ENCODE measurements around the gene SPSB4. TPM values are rescaled to one million over a fixed set of nuclear protein-coding genes. Genes with fewer than 3 reads are reported as not detected.

Gene SPSB4
- total RNA-seq, 1 donor from 2014 or later, result 0.35 TPM

- DNase-seq (ENCODE audit: low spot score) (no peak), ATAC-seq (no peak)
These were observed 97.0 kb downstream of the SPSB4 start for GRCh38 chr3:141148169-141148568.

GRCh38 chr3:141148770-141149169, 97.6 kb downstream of the SPSB4 start:
- DNase-seq (ENCODE audit: low spot score) (no peak), ATAC-seq (no peak)

- ATAC-seq (no peak), DNase-seq (ENCODE audit: low spot score) (no peak)
These were observed 99.1 kb downstream of the SPSB4 start for GRCh38 chr3:141150081-141150830.

GRCh38 chr3:141150931-141151330, 99.8 kb downstream of the SPSB4 start:
- DNase-seq (ENCODE audit: low spot score) (no peak), ATAC-seq (no peak)

GRCh38 chr3:141151439-141151838, 100.3 kb downstream of the SPSB4 start:
- ATAC-seq, result no peak
- no peak for DNase-seq (ENCODE audit: low spot score)

- no peak for DNase-seq (ENCODE audit: low spot score)
- ATAC-seq, result no peak
These were observed 101.0 kb downstream of the SPSB4 start for GRCh38 chr3:141152130-141152529.

GRCh38 chr3:141152801-141153678, 101.9 kb downstream of the SPSB4 start:
- no peak for ATAC-seq
- DNase-seq (ENCODE audit: low spot score), result no peak

GRCh38 chr3:141153679-141153966, 102.5 kb downstream of the SPSB4 start:
- no peak for ATAC-seq
- DNase-seq (ENCODE audit: low spot score), result no peak

- DNase-seq (ENCODE audit: low spot score), result no peak
- ATAC-seq, result no peak
These were observed 113.7 kb downstream of the SPSB4 start for GRCh38 chr3:141164852-141165251.

GRCh38 chr3:141167681-141168080, 116.5 kb downstream of the SPSB4 start:
- no peak for ATAC-seq
- DNase-seq (ENCODE audit: low spot score), result no peak

GRCh38 chr3:141170678-141171295, 119.6 kb downstream of the SPSB4 start:
- no peak for DNase-seq (ENCODE audit: low spot score)
- ATAC-seq, result no peak

- DNase-seq (ENCODE audit: low spot score), result no peak
- ATAC-seq, result no peak
These were observed 123.5 kb downstream of the SPSB4 start for GRCh38 chr3:141174674-141175073.

- ATAC-seq (no peak), DNase-seq (ENCODE audit: low spot score) (no peak)
These were observed 125.6 kb downstream of the SPSB4 start for GRCh38 chr3:141176775-141177174.

GRCh38 chr3:141178026-141178425, 126.9 kb downstream of the SPSB4 start:
- ATAC-seq, result no peak
- no peak for DNase-seq (ENCODE audit: low spot score)

GRCh38 chr3:141178551-141178950, 127.4 kb downstream of the SPSB4 start:
- DNase-seq (ENCODE audit: low spot score), result no peak

GRCh38 chr3:141179983-141180382, 128.8 kb downstream of the SPSB4 start:
- no peak for ATAC-seq
- DNase-seq (ENCODE audit: low spot score), result no peak

More at GRCh38 chr3:141178551-141178950, 127.4 kb downstream of the SPSB4 start:
- no peak for ATAC-seq

- ATAC-seq (no peak), DNase-seq (ENCODE audit: low spot score) (no peak)
These were observed 130.0 kb downstream of the SPSB4 start for GRCh38 chr3:141181196-141181595.

- no peak for DNase-seq (ENCODE audit: low spot score)
- no peak for ATAC-seq
These were observed 130.7 kb downstream of the SPSB4 start for GRCh38 chr3:141181819-141182218.

GRCh38 chr3:141183606-141184005, 132.5 kb downstream of the SPSB4 start:
- ATAC-seq (no peak), DNase-seq (ENCODE audit: low spot score) (no peak)

- DNase-seq (ENCODE audit: low spot score) (no peak), ATAC-seq (no peak)
These were observed 133.3 kb downstream of the SPSB4 start for GRCh38 chr3:141184430-141184829.

GRCh38 chr3:141191097-141191749, 140.1 kb downstream of the SPSB4 start:
- ATAC-seq (no peak), DNase-seq (ENCODE audit: low spot score) (no peak)
